NCI-H128 (cell line): ENCODE measurements around the gene LATS2.

ENCODE experiments used
- DNase-seq: peaks from one replicate; lab custom pipeline; 2025; ENCODE audit not compliant: unreplicated experiment; lab: John Stamatoyannopoulos, UW

LATS2 gene

DNA sequence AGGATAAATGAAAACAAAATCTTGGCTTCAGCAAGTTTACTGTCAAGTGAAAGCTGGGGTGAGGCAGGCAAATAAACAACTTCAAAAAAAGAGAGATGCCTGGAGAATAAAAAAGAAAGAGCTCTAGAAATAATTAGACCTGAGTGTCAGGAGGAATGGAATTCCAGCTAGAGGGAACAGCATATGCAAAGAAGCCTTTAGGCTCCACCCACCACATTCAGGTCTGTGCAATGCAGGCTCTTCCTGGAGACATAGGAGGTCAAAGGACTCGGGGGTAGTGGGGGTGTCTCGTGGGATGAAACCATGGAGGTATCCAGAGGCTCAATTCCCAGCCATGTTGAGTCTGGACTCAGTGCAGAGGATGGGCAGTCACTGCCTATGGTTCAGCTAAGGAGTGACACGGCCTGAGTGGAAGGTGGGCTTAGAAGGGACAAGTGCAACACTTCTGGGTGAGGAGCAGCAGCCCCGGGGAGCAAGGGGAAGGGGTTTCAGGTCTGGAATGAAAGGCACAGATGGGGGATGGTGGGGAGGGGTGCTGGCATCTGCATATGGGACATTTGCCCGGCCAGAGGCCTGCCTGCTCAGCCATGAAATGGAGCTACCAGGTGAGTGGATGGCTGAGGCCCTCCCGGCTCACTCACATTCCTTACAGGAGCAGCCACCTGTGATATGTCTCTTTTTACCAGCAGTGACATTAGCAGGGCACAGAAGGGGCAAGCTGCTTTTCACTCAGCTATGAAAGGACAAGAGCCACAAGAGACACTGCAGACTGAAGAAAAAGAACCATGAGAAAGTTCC, 12.3 kb downstream of the LATS2 start:
- DNase-seq: no peak

DNA sequence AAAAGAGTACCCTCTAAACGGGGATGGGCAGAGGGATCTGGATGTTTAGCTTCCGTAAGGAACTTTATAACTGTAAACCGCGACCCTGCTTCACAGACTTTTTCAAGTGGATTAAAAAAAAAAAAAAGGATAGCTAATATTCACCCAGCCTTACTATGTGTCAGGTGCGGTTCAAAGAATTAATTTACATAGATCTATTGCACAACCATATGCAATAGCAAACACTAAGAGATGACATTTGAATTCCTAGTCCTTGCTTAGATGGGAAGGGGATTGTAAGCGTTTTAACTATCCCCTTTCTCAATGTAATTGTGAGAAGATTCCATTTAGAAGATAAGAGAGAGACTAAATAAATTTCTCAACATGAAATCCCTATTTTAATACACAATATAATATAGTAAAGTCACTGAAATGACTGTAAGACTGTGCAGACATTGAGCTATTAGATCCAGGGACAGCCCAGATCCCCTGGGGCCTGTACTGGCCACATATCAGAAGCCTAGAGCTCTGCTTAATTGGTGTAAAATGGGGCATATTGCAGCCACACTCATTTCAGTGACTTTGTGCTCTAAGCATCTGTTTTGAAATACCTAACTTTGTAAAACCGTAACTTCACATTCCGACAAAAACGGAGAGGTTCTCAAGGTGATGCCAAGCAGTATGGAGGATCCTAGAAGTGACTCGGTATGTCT, 13.6 kb downstream of the LATS2 start:
- no peak for DNase-seq

DNA sequence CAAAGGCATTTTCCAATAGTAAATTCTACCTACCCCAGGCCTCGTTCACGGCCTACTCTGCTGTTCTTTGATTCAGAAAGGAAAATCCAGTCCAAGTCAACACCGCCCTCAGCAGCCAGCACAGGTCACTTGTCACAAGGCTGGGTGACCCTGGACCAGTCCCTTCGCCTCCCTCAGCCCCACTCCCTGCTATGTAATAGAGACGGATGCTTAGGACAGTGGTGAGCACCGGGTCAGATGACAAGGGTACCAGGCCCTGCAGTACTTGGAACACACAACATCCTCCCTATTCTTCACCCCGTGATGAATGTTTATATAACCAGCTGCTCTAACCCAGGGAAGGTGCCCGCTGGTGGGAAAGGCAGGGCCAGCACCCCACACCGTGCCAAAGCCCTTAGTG, 14.3 kb downstream of the LATS2 start:
- no peak for DNase-seq

DNA sequence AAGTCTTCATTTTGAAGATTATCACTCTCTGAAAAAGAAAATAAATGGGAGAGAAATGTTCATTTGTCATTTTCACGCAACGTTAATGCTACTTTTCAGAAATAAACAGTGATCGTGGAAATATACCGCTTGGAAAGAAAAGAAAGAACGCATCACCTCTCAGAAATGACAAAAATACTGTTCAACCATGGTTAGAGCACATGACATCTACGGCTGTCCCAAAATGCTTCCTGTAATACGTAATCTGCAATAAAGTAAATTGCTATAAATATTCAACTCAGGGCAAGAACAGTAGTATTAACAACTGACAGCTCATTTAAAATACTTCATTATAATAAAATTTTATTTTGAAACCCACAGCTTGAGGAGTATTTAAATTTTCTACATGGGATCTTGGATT, 15.2 kb downstream of the LATS2 start:
- DNase-seq: no peak

DNA sequence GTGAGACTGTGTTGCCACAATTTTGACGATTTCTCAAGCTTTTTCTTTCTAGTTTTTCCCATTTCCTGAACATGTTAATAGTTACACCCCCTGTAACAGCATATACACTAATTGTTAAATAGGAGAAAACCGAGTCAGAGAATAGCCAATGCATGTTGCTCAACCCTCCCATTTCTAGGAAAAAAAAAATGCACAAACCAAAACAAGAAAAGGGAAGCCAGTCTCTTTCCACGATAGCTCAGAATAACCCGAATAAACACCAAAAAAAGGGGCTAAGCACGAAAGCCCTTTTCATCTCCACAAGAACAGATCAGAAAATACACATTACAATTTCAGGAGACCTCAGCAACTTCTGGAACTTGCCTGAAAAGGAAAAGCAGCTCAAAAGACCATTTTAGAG, 16.3 kb downstream of the LATS2 start:
- no peak for DNase-seq

DNA sequence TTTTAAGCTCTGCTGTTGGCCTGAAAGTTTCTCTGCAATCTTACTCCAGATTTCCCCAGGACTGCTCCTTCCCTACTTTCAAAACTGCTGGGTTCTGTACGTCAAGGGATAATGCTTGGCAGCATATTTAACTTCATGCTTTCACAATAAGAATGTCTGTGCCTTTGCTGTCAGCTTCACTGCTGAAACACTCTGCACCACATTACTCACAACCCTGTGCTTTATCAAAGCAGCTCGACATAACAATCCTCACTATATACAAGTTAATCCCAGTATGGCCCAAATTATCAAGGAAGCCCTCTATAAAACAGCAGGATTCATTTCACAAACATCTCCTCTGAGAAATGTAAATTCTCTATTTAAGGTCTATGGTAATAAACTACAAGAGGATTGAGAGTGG, 17.5 kb downstream of the LATS2 start:
- no peak for DNase-seq

DNA sequence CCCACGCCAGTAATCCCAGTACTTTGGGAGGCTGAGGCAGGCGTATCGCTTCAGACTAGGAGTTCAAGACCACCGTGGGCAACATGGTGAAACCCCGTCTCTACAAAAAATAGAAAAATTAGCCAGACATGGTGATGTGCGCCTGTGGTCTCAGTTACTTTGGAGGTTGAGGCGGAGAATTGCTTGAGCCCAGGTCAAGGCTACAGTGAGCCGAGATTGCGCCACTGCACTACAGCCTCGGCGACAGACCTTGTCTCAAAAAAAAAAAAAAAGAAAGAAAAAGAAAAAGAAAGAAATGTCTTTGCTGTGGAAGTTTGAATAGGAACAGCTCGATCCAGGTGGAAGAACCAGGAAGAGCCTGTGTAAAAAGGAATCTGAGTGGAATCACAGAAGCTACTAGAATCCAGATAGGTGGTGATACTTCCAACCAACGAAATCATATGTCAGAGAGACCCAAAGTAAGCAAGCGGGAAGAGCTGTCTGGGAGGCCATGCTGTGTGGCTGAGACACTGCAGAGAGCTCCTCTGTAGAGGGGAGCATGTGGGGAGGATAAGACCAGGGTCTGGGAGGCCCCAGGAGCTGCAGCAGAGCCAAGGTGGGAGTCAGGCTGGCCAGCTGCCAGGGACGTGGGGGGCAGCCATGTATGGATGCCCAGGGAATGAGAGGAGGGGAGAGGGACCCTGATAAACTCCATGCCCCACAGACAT, 21.1 kb downstream of the LATS2 start:
- no peak for DNase-seq

DNA sequence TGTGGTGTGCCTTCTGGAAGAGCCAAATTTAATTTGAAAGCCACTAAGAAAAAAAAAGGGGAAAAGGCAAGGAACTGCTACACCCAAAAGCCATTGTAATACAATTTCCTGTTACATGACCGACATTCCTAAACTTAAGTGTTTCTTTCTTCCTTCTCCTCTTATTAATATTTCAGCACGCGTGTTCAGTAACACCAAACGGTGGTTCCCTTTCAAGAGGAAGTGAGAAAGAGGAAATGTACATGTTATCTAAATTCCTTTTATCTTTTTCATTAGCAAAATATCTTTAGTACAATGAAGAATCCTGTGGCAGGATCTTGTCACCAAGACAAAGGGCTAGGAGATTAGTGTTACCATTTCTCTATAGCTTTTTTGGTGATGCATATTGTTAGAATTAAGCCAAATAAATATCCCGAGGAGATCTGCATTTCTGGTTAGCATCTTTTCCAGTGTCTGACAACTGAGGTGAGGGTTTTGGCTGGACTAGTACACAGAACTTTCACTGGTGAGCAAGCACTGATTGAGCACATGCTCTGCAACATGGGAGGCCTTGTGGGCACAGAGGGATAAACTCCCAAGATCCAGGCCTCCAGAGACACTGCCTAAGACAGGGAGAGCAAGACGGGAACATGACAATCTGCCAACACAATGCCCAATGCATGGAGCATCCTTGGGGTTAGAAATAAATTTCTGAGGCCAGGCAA, 22.1 kb downstream of the LATS2 start:
- DNase-seq: no peak

DNA sequence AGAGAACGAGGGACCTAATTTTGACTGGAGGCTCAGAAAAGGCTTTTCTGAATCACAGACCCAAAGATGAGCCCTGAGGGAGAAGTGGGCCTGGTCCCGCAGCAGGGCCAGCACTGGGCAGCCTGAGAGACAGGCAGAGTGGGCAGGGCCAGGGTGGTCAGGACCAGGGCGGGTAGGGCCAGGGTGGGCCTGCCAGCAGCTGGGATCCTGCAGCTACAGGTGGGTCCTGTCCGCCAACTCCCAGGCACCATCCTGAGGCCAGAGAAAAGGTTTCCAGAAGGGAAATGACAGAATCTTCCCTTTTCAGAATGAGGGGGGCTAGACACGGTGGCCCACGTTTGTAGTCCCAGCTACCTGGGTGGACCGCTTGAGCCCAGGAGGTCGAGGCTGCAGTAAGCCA, 23.7 kb downstream of the LATS2 start:
- no peak for DNase-seq

DNA sequence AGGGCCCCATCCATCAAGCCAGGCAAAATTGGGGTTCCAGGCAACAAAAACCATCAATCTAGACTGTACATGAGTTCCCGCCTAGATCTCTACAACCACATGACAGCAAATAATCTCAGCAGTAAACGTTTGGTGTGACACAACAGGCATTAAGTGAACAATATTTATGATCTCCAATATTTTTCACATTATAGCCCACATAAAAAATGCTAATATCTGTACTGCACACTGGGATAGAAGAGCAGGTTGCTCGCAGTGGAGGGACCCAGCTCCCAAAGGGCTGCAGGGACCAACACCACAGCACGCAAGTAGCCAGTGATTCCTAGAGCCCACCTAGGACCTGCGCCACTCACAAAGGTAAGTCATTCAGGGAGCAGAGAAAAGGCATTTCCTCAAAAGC, 25.9 kb downstream of the LATS2 start:
- no peak for DNase-seq

DNA sequence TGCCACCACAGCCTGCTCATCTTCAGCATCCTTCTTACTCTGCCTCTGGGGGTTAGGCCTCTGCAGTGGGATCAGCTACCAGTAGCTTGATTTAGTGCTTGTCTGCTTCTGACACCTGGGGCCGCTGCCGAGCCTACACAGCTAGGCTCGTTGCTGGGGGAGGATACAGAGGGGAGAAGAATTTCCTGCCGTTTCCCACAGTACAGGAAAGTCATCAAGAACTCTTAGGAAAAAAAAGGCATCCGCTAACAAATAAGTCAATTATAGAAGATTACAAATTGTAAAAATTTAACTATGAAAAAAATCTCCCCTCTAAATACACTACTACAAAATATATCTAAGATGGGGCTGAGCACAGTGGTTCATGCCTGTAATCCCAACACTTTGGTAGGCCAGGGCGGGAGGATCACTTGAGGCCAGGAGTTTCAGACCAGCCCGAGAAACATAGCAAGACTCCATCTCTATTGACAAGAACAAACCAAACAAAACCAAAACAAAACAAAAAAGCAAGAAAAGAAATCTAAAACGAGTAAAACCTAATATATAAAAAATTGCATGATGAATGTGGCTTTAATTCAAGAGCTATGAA, 26.7 kb downstream of the LATS2 start:
- no peak for DNase-seq

DNA sequence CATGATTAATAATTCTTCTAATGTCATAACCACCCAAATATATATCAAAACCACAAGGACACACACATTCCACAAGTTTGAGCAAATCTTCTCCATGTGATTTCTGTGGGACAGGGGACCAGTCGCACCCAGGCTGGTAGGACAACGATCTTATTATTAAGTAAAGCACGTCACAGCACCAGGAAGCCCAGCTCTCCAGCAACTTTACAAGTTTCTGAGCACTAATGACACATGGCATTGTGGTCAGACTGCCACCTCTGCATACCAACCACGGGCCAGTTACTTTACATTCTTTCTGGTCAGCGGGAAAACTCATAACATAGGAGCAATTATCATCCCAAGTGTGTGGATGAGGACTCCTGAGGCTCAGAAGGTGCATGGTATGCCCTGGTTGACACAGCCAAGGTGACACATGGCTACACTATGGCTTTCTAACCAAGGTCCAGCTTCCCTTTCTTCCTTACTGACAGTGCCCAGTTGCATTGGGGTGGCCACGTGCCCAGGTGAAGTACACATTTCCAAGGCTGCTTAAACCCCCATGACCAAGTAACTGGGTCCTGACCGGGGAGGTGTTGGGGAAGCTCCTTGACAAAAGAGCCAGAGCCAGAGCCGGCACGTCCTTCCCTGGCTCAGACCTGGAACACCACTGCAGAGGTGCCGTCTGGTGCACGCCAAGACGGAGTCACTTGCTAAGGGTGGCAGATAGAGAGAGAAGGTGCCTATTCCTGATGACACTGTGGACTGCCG, 27.4 kb downstream of the LATS2 start:
- no peak for DNase-seq

DNA sequence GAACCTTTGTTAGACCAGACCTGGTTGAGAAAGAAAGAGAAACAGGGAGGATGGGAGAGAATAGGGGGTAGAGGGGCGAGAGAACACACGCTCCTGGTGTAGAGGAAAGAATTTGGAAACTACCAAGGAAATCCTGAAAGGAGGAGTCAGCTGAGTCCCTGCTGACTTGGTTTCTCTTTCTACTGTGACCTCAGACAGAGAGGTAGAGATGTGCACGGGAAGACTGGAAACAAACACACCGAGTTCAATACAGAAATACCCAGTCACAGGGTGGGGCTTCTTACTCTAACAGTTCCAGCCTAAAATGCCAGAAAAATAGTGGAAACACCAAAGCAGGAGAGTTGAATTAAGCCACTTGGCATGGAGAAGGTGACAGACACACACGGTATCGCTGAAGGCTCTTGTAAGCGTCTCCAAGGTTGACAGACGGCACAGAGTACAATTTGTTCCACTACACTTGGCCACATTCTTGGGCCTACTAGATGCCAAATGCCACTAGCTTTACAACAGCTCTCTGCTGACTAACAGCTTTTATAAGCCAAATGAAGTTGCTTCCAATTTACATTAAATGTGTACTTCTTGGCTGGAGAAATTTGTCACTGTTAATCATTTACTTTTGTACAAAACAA, 28.1 kb downstream of the LATS2 start:
- no peak for DNase-seq

DNA sequence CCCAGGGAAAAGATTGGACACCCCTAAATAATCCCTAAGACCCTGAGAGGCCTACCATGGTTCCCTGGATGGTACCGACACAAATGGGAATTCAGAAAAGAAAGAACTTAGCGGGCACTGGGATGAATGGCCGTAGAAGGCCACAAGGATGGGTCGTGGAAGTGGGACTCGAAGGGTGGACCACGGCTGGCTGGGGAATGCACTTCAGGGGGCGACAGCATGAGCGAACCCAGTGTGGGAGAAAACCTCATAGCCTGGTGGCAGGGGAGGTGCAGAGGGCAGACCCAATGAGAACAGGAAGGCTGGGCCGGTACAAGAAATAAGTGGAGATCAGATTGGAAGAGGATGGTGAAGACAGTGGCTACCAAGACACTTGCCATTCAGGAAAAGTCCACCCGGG, 28.7 kb downstream of the LATS2 start:
- no peak for DNase-seq

DNA sequence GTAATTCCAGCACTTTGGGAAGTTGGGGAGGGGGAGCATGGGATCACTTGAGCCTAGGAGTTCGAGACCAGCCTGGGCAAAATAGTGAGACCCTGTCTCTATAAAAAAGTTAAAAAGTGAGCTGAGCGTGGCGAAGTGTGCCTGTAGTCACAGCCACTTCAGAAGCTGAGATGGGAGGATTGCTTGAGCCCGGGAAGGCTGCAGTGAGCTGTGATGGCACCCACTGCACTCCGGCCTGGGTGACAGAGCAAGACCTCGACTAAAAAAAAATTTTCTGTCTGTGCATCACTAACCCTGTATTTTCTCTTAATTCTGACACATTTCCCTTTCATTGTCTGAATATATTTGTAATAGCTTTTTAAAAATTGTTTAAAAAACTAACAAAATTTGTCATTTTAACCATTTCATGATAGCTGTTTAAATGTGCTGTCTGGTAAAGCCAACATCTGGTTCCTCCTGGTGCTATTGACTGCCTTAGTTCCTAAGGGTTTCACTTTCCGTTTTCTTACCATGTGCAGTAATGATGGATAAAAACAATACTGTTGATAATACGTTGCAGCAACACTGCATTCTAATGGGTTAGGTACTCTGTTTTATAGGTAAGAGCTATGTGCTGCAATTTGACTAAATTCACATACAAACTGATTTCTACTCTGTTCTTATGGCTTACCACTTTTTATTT, 29.7 kb downstream of the LATS2 start:
- DNase-seq: no peak

DNA sequence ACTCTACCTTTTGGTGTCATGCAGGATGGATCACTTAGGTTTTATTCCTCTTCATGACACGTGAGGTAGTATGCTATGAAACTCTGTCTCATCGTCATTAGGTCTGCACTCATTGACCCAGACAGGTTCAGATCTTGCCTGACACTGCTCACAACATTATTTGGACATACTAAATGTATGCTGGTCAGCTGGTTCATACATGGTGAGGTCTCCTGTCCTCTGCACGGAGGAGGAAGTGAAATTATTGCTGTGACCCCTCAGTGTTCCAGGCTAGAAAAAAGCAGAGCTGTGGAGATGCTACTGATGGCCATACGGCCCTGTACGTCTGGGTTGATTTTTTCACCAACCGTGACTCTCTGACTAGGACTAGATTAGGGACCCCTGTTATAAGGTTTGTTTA, 35.8 kb downstream of the LATS2 start:
- no peak for DNase-seq

DNA sequence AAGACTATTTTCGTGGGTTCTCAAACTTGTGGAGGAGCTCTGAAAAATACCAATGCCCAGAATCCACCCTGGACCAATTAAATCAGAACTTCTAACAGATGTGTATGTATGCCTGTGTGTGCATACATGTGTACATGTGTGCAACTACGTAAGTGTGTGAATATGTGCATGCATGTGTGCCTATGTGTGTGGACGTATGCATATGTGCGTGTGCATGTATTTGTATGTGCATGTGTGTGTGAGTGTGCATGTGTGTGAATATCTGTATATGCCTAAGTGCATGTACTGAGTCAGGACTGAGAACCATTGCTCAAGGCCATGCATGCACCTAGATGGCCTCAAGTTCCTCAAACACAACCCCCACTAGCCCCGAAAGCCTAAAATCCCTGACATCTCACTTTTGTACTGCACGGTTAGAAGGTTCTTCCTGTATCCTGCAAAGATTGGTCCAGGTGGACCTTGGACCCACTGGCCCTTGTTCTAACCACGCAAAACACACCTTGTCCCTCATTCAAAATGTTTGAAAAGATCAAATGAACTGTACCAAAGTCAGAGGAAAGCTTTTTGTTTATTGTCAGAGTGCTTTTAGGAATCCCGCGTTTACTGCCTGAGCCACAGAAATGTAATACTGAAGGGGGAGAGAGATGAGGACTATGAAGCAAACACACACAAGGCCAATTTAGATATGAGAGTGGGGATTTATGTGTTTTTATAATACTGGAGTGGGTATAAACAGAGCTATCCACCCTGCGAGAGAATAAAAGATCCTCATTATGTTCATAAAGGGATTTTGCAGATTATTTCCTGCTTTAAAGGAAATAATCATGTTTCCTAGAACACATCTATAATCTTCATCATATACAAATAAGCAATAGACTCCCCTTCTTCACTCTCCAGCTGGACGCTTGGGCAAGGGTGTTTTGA, 39.1 kb downstream of the LATS2 start:
- no peak for DNase-seq

DNA sequence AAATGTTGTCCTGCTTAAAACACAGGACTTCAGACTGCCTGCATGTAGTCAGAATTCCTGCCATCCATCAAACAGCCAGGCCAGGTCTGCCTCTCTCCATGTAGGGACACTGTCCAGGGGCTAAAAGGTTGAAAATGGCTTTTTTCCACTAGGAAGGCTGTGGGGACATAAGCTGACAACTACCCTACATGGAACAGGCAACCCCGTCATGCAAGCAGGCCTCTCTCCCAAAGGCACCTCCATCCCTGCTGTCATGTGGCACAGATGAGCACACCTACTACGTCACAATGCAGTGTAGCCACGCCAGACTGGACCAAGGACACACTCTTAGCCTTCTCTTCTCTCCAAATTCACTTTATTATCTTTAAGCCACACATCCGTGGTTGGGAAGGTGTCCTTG, 40.8 kb downstream of the LATS2 start:
- no peak for DNase-seq
